Astrocyte of the spinal cord (primary cell): ENCODE results near the gene TENM3.

ENCODE experiments used
- DNase-seq: peaks from one replicate; pipeline ENCODE4 v3.0.0; 2011; ENCODE audit warnings: low read depth, low spot score
- H3K4me3 ChIP-seq: 2 replicates; pipeline ENCODE4 v1.5.1; 2011; ENCODE audit warnings: low read depth, mild to moderate bottlenecking, low read length, moderate library complexity
- in situ Hi-C: cut with HindIII; loops from 2 replicates; pipeline ENCODE4 v1.10.0; 2017; ENCODE audit warnings: low sequenced_read_pairs
- TF ChIP-seq, protein P1 (sequence below): IDR thresholded peaks from 2 replicates; pipeline ENCODE4 v1.5.1; 2012; ENCODE audit warnings: low read depth, mild to moderate bottlenecking, low read length, inconsistent platforms

TENM3 gene

DNA sequence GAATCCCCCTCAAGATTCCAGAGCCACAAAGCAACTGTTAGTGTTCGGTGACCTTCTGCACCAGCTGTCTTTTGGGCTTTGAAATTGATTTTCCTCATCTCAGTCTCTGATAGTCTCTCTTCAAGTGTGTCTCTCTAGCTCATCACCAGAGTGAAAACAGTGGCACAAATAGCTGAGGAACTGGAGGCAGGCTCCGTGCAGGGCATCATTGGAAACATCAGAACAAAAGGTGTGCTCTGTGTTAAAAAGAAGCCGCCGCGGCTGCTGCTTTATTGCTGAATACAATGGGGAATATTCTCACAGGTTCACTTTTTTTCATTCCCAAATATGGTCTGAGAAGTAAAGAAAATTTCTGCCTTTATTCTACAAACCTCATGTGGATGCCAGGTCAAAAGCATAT lies 376.5 kb downstream of the TENM3 start:
- no peak for DNase-seq
- in situ Hi-C loops: no loop called here
- H3K4me3 ChIP-seq: no peak overlapping the region
- TF ChIP-seq, protein P1, sequence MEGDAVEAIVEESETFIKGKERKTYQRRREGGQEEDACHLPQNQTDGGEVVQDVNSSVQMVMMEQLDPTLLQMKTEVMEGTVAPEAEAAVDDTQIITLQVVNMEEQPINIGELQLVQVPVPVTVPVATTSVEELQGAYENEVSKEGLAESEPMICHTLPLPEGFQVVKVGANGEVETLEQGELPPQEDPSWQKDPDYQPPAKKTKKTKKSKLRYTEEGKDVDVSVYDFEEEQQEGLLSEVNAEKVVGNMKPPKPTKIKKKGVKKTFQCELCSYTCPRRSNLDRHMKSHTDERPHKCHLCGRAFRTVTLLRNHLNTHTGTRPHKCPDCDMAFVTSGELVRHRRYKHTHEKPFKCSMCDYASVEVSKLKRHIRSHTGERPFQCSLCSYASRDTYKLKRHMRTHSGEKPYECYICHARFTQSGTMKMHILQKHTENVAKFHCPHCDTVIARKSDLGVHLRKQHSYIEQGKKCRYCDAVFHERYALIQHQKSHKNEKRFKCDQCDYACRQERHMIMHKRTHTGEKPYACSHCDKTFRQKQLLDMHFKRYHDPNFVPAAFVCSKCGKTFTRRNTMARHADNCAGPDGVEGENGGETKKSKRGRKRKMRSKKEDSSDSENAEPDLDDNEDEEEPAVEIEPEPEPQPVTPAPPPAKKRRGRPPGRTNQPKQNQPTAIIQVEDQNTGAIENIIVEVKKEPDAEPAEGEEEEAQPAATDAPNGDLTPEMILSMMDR: no peak

DNA sequence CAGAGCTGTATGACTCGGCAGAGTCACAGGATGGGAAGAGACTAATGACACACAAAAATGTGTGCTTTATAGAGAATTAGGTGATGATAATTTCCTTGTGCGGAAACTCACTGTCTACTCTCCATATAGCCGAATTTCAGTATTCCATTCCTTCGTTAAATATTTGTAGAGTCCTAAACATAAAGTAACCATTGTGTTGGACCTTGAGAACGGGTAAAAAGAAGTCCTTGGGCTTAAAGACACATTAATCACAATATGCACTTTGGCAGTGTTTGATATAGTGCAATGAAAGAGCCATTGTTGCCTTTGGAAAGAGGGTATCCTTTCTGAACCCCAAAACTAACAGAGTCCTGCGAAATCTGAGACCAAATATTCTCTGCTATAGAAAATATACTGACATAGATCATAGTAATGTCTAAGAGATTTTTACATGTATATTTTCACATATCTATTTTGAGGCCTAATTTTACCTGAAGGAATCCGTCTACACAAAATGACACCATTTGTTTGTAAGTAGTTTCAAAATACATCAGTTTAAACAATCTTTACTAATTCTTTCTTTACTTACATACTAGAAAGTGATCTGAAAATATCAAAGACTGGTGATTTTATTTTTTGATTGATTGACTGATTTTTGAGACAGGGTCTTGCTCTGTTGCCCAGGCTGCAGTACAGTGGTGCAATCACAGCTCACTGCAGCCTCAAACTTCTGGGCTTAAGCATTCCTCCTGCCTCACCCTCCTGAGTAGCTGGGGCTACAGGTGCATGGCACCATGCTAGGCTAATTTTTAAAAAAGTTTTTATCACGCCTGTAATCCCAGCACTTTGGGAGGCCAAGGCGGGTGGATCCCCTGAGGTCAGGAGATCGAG lies 377.1 kb downstream of the TENM3 start:
- no peak overlapping the region for H3K4me3 ChIP-seq
- no peak for DNase-seq
- TF ChIP-seq, protein P1: no peak
- in situ Hi-C loops: no loop called here

DNA sequence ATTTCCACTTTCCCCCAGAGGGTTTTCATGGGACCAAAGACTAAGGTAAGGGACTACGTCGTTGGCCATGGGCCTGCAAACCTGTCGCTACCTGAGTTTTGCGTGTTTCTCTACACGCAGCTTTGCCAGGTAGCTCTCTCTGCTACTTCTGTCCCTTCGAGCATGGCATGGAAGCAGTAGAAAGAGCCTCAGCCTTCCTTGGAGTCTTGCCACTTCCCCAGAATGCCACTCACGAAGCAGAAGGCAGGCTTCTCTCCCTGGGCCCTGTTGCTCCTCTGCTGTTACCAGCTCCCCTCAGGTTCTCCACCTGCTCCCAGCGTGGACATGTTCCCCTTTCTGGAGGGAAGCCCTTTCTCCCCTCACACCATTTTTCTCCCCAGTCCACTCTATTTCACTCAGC lies 381.1 kb downstream of the TENM3 start:
- no peak overlapping the region for H3K4me3 ChIP-seq
- no peak for DNase-seq
- TF ChIP-seq, protein P1: no peak
- in situ Hi-C loops: no loop called here

DNA sequence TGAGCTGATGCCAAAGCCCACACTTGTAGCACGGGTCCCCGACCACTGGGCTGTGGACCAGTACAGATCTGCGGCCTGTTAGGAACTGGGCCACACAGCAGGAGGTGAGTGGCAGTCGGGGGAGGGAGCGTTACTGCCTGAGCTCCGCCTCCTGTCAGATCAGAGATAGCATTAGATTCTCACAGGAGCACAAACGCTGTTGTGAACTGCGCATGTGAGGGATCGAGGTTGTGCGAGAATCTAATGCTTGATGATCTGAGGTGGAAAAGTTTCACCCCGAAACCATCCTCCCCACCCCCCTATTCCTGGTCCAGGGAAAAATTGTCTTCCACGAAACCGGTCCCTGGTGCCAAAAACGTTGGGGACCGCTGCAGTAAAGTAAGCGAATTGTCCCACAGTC lies 382.0 kb downstream of the TENM3 start:
- in situ Hi-C loops: no loop called here
- no peak for DNase-seq
- TF ChIP-seq, protein P1: no peak
- no peak overlapping the region for H3K4me3 ChIP-seq

DNA sequence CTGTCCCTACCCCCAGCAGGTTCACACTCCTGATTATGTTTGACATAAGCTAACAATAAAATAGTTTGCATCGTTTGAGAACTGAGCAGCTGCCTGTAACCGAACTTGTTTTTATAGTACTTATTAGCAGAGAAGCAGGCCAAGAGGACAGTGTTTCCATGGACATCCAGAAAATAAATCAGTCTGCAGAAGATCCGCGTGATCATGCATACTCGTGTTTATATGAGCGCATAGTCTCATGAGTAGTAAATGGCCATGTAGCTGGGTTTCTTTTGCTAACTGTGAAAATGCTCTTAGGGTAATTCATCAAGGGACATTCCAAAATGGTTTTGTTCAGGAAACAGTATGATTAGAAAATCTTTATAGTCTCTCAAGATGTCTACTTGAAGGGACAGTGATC lies 384.8 kb downstream of the TENM3 start:
- no peak for DNase-seq
- in situ Hi-C loops: no loop called here
- no peak overlapping the region for H3K4me3 ChIP-seq
- TF ChIP-seq, protein P1: no peak

DNA sequence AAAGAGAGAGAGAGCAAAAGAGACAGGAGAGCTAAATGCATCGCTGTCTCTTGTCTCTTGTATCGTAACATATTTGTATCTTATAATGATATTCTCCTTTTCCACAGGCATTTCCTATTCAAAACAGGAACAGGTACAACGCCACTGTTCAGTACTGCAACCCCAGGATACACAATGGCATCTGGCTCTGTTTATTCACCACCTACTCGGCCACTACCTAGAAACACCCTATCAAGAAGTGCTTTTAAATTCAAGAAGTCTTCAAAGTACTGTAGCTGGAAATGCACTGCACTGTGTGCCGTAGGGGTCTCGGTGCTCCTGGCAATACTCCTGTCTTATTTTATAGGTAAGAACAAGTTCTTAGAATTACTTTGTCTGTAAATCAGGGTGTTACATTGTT lies 385.3 kb downstream of the TENM3 start:
- in situ Hi-C loops: no loop called here
- H3K4me3 ChIP-seq: no peak overlapping the region

More for the DNA sequence above, 385.3 kb downstream of the TENM3 start:
- DNase-seq: no peak
- TF ChIP-seq, protein P1: no peak
